Measurements from ENCODE around the gene OXLD1.

DNA sequence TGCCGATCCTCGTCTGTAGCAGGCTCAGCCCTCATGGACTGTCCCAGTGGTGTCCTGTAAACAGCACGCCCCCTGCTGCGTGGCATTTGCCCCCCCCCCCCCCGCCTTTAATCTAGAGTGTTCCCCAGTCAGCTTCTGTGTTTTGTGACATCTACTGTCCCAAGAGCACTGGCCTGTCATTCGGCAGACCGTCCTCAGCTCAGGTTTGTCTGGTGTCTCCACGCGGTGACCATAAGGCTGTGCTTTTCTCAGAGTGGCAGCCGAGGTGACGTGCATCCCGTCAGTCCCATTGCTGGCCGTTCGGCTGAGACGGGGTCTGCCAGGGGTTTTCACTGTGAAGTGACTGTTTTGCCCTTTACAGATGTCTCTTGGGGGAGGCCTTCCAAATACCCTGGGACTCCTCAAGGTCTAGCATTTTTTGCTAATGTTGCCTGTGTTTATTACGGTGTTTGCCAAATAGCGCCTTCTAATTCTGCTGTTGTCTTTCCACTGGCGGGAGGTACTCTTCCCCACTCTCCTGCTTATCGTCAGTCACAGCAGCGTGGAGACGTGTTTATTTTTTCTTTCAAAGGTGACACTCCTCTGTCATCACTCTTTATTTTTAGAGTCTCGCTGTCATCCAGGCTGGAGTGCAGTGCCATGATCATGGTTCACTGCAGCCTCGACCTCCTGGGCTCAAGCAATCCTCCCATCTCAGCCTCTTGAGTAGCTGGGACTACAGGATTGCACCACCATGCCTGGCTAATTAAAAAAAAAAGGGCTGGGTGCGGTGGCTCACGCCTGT is 31.0 kb upstream of the OXLD1 start:
- TF ChIP-seq, protein P1, sequence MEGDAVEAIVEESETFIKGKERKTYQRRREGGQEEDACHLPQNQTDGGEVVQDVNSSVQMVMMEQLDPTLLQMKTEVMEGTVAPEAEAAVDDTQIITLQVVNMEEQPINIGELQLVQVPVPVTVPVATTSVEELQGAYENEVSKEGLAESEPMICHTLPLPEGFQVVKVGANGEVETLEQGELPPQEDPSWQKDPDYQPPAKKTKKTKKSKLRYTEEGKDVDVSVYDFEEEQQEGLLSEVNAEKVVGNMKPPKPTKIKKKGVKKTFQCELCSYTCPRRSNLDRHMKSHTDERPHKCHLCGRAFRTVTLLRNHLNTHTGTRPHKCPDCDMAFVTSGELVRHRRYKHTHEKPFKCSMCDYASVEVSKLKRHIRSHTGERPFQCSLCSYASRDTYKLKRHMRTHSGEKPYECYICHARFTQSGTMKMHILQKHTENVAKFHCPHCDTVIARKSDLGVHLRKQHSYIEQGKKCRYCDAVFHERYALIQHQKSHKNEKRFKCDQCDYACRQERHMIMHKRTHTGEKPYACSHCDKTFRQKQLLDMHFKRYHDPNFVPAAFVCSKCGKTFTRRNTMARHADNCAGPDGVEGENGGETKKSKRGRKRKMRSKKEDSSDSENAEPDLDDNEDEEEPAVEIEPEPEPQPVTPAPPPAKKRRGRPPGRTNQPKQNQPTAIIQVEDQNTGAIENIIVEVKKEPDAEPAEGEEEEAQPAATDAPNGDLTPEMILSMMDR (IDR thresholded peaks at IDR 0.05; ENCODE audit: borderline replicate concordance, extremely low read depth, low read length, poor library complexity, severe bottlenecking): no peak
- no peak for TF ChIP-seq EZH2 (IDR thresholded peaks at IDR 0.05; ENCODE audit: borderline replicate concordance, low read depth, low read length, severe bottlenecking)

Data from DND-41 (cell line).